BE2C (cell line): ENCODE results near the gene AGXT.

Experiments
- DNase-seq: peaks from one replicate; pipeline ENCODE4 v3.0.0-alpha.2; 2020
- H3K27me3 ChIP-seq: fragments of 250-450 bp; sonication (Bioruptor Pico); 2 replicates; pipeline ENCODE4 v1.5.1; 2020; ENCODE audit warnings: mild to moderate bottlenecking
- H3K36me3 ChIP-seq: fragments of 250-450 bp; sonication (Bioruptor Pico); 2 replicates; pipeline ENCODE4 v1.5.1; 2020; ENCODE audit warnings: mild to moderate bottlenecking
- H3K4me1 ChIP-seq: fragments of 250-450 bp; sonication (Bioruptor Pico); 2 replicates; pipeline ENCODE4 v1.5.1; 2020
- H3K4me3 ChIP-seq: 2 replicates; pipeline ENCODE4 v1.5.1; 2011; ENCODE audit warnings: low read depth, low read length
- H3K9me3 ChIP-seq: fragments of 250-450 bp; sonication (Bioruptor Pico); 2 replicates; pipeline ENCODE4 v1.5.1; 2020
- TF ChIP-seq, protein P1 (sequence below): IDR thresholded peaks from 2 replicates; pipeline ENCODE4 v1.5.1; 2012; ENCODE audit warnings: mild to moderate bottlenecking, low read depth, low read length

AGXT gene

DNA sequence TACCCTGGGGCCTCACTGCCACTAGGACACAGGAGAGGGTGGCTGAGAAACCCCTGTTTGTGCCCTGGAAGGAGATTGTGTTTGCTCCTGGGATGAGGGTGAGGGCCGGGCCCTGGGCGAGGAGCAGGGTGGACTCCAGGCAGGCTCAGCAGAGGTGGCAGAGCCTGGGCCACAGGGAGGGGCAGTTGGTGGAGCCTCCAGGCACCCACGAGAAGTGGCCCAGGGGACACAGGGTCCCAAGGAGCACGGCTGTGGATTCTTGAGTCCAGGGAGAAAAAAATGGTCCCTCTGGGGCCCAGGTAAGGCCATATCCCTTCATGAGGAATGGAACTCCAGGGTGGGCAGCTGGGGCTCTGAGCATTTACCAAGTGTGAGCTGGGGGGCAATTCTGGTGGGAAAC, 19.0 kb downstream of the AGXT start:
- H3K9me3 ChIP-seq, result no peaks in the 10 kb centered on the region
- no peaks in the 10 kb centered on the region for H3K4me1 ChIP-seq
- no peak for DNase-seq
- TF ChIP-seq, protein P1, sequence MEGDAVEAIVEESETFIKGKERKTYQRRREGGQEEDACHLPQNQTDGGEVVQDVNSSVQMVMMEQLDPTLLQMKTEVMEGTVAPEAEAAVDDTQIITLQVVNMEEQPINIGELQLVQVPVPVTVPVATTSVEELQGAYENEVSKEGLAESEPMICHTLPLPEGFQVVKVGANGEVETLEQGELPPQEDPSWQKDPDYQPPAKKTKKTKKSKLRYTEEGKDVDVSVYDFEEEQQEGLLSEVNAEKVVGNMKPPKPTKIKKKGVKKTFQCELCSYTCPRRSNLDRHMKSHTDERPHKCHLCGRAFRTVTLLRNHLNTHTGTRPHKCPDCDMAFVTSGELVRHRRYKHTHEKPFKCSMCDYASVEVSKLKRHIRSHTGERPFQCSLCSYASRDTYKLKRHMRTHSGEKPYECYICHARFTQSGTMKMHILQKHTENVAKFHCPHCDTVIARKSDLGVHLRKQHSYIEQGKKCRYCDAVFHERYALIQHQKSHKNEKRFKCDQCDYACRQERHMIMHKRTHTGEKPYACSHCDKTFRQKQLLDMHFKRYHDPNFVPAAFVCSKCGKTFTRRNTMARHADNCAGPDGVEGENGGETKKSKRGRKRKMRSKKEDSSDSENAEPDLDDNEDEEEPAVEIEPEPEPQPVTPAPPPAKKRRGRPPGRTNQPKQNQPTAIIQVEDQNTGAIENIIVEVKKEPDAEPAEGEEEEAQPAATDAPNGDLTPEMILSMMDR, result no peak
- no peaks in the 10 kb centered on the region for H3K27me3 ChIP-seq
- no peaks in the 10 kb centered on the region for H3K36me3 ChIP-seq
- H3K4me3 ChIP-seq, result no peak overlapping the region

- TF ChIP-seq, protein P1, result no peak
- Histone ChIP-seq H3K4me1 (no peaks in the 10 kb centered on the region), H3K4me3 (no peak overlapping the region), H3K36me3 (no peaks in the 10 kb centered on the region), H3K9me3 (no peaks in the 10 kb centered on the region), H3K27me3 (no peaks in the 10 kb centered on the region)
- no peak for DNase-seq
Observed at GRCh38 chr2:240888130-240888889, 19.7 kb downstream of the AGXT start.

GRCh38 chr2:240888890-240889573, 20.4 kb downstream of the AGXT start:
- no peak overlapping the region for H3K4me3 ChIP-seq
- no peaks in the 10 kb centered on the region for H3K36me3 ChIP-seq
- DNase-seq, result no peak
- no peaks in the 10 kb centered on the region for H3K9me3 ChIP-seq
- TF ChIP-seq, protein P1, result no peak
- H3K4me1 ChIP-seq, result no peaks in the 10 kb centered on the region
- no peaks in the 10 kb centered on the region for H3K27me3 ChIP-seq

GRCh38 chr2:240889601-240890560, 21.3 kb downstream of the AGXT start:
- H3K27me3 ChIP-seq, result no peaks in the 10 kb centered on the region
- H3K9me3 ChIP-seq, result no peaks in the 10 kb centered on the region
- TF ChIP-seq, protein P1, result no peak
- no peak overlapping the region for H3K4me3 ChIP-seq
- no peaks in the 10 kb centered on the region for H3K36me3 ChIP-seq
- H3K4me1 ChIP-seq, result no peaks in the 10 kb centered on the region
- DNase-seq, result no peak

- Histone ChIP-seq H3K9me3 (no peaks in the 10 kb centered on the region), H3K27me3 (no peaks in the 10 kb centered on the region), H3K4me1 (no peaks in the 10 kb centered on the region), H3K36me3 (no peaks in the 10 kb centered on the region), H3K4me3 (no peak overlapping the region)
- DNase-seq, result no peak
- TF ChIP-seq, protein P1, result no peak
Observed at GRCh38 chr2:240890691-240891090, 22.1 kb downstream of the AGXT start.
